ENCODE measurements around the gene SIRPB2. TPM values are rescaled to one million over a fixed set of nuclear protein-coding genes. Genes with fewer than 3 reads are reported as not detected.

The SIRPB2 gene
- total RNA-seq, 4 donors from 2014 or later = 0.94 to 6.2 (median 1.5) TPM

- H3K36me3 ChIP-seq = no peaks in the 10 kb centered on the region
- no peaks in the 10 kb centered on the region for H3K4me1 ChIP-seq
- ATAC-seq = no peak
- no peak for DNase-seq
- H3K4me3 ChIP-seq = no peak overlapping the region
- no peaks in the 10 kb centered on the region for H3K9me3 ChIP-seq
- TF ChIP-seq CTCF (IDR thresholded peaks at IDR 0.05 in 4 of 5, conservative IDR thresholded peaks at IDR 0.05 in 1 of 5) = no peak
- TF ChIP-seq POLR2A (IDR thresholded peaks at IDR 0.05) = no peak
- no peak overlapping the region for H3K27ac ChIP-seq
- H3K27me3 ChIP-seq = no peaks in the 10 kb centered on the region
- intact Hi-C loops (cut with DNase I; ENCODE audit: low total_unique reads) (no loop called here), in situ Hi-C loops (cut with MboI; ENCODE audit: low sequenced_read_pairs in 4 of 4) (no loop called here)
Measured at GRCh38 chr20:1517010-1517409, 25.8 kb upstream of the SIRPB2 start.

- H3K4me3 ChIP-seq = no peak overlapping the region
- no peaks in the 10 kb centered on the region for H3K36me3 ChIP-seq
- intact Hi-C loops (cut with DNase I; ENCODE audit: low total_unique reads) (no loop called here), in situ Hi-C loops (cut with MboI; ENCODE audit: low sequenced_read_pairs in 4 of 4) (no loop called here)
- no peak overlapping the region for H3K27ac ChIP-seq
- H3K4me1 ChIP-seq = no peaks in the 10 kb centered on the region
- TF ChIP-seq POLR2A (IDR thresholded peaks at IDR 0.05) = no peak
- TF ChIP-seq CTCF (IDR thresholded peaks at IDR 0.05 in 4 of 5, conservative IDR thresholded peaks at IDR 0.05 in 1 of 5) = no peak
- ATAC-seq = no peak
- no peaks in the 10 kb centered on the region for H3K9me3 ChIP-seq
- DNase-seq = no peak
- H3K27me3 ChIP-seq = no peaks in the 10 kb centered on the region
Measured at GRCh38 chr20:1513801-1514200, 22.6 kb upstream of the SIRPB2 start.

DNA sequence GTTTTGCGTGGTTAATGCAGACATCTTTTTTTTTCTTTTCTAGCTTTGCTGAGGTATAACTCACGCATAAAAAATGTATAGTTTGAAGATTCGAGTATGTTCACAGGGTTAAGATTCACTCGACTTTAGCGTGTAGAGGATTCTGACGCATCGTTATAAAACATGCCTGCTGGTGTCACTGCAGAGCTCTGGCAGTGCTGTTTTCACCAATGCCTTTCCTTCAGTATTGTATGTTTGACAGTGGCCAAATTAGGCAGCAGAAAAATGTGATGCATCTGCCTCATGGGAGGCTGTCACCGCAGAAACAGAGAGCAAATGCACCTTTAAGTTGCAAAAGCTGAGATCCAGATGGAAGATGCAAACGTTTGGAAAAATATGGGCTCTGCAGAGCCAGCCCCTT lies 18.0 kb upstream of the SIRPB2 start:
- in situ Hi-C loops (cut with MboI; ENCODE audit: low sequenced_read_pairs in 4 of 4) (no loop called here), intact Hi-C loops (cut with DNase I; ENCODE audit: low total_unique reads) (no loop called here)
- Histone ChIP-seq H3K9me3 (no peaks in the 10 kb centered on the region), H3K4me3 (no peak overlapping the region), H3K27me3 (no peaks in the 10 kb centered on the region), H3K36me3 (no peaks in the 10 kb centered on the region), H3K27ac (no peak overlapping the region), H3K4me1 (no peaks in the 10 kb centered on the region)
- ATAC-seq (no peak), DNase-seq (no peak)
- TF ChIP-seq POLR2A (IDR thresholded peaks at IDR 0.05) = no peak
- TF ChIP-seq CTCF (IDR thresholded peaks at IDR 0.05 in 4 of 5, conservative IDR thresholded peaks at IDR 0.05 in 1 of 5) = no peak

DNA sequence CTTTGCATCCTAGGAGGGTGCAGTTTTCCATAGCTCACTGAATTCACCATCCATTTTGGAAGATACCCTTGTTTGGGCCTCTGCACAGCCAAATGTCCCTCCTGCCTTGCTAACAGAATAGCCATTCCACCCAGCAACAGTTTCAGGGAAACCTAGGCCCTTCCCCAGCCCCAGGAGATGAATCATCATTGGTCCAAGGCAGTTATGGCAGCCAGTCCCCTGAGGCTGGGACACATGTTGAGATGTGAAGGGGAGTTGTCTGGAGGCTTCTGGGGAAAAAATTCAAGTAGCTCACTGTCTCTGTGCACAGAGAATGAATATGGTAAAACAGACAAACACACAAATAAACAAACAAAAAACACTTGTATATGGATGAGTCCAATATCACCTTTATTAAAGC lies 17.4 kb upstream of the SIRPB2 start:
- Histone ChIP-seq H3K4me3 (no peak overlapping the region), H3K9me3 (no peaks in the 10 kb centered on the region), H3K27me3 (no peaks in the 10 kb centered on the region), H3K27ac (no peak overlapping the region), H3K4me1 (no peaks in the 10 kb centered on the region), H3K36me3 (no peaks in the 10 kb centered on the region)
- in situ Hi-C loops (cut with MboI; ENCODE audit: low sequenced_read_pairs in 4 of 4) (no loop called here), intact Hi-C loops (cut with DNase I; ENCODE audit: low total_unique reads) (no loop called here)
- TF ChIP-seq POLR2A (IDR thresholded peaks at IDR 0.05) = no peak
- TF ChIP-seq CTCF (IDR thresholded peaks at IDR 0.05 in 4 of 5, conservative IDR thresholded peaks at IDR 0.05 in 1 of 5) = no peak
- no peak for ATAC-seq
- DNase-seq = no peak

GRCh38 chr20:1507276-1507675 lies 16.1 kb upstream of the SIRPB2 start:
- in situ Hi-C loops (cut with MboI; ENCODE audit: low sequenced_read_pairs in 4 of 4) = no loop called here
- no peak overlapping the region for H3K27ac ChIP-seq
- no peaks in the 10 kb centered on the region for H3K36me3 ChIP-seq
- ATAC-seq = no peak
- H3K4me1 ChIP-seq = no peaks in the 10 kb centered on the region
- intact Hi-C loops (cut with DNase I; ENCODE audit: low total_unique reads) = no loop called here
- no peaks in the 10 kb centered on the region for H3K27me3 ChIP-seq
- no peak for TF ChIP-seq POLR2A (IDR thresholded peaks at IDR 0.05)
- TF ChIP-seq CTCF (IDR thresholded peaks at IDR 0.05 in 4 of 5, conservative IDR thresholded peaks at IDR 0.05 in 1 of 5) = no peak
- no peak overlapping the region for H3K4me3 ChIP-seq
- no peak for DNase-seq
- no peaks in the 10 kb centered on the region for H3K9me3 ChIP-seq
